Glomerular visceral epithelial cell (primary cell): Measurements from ENCODE around the gene MLLT3.
A peak's percentile ranks its signal among the peaks of the same experiment; 100 is the strongest.

Experiments
- DNase-seq: peaks from one replicate; pipeline ENCODE4 v3.0.0-alpha.2; 2016; ENCODE audit errors: extremely low spot score

Gene MLLT3

DNA sequence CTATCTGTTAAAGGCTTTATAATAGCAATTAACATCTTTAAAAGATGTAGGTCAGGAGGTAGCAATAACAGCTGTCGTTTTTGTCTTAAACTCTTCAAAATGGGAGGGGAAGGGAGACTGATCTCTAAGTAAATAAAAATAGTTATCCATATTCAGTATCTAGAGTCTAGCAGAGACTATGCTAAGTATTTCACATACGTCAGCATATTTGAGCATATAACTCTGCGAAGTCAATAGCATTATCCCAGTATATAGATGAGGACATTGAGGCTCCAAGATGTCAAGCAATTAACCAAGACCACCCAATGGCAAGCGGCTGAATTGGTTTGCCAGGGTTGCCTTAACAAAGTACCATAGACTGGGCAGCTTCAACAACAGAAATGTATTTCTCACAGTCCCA lies 316.8 kb downstream of the MLLT3 start:
- DNase-seq, result no peak

- DNase-seq, result no peak
Observed at GRCh38 chr9:20303996-20304395, 318.3 kb downstream of the MLLT3 start.

DNA sequence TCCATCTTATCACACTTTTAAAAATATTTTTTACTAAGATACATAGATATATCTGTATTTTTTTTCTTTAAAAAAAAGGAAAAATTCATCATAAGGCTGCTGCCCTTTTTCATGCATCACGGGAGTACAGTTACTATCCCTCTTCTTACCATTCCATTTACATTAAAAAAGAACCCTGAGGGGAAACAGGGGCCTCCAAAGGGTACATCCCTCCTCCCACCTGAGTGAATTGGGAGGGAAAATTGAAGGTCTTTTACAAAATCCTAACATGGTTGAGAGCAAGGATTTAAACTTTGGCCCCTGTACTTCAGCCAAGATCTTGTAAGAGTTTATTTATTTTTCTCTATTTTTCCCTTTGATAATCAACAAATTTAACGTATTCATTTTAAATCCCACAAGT lies 319.2 kb downstream of the MLLT3 start:
- no peak for DNase-seq

DNA sequence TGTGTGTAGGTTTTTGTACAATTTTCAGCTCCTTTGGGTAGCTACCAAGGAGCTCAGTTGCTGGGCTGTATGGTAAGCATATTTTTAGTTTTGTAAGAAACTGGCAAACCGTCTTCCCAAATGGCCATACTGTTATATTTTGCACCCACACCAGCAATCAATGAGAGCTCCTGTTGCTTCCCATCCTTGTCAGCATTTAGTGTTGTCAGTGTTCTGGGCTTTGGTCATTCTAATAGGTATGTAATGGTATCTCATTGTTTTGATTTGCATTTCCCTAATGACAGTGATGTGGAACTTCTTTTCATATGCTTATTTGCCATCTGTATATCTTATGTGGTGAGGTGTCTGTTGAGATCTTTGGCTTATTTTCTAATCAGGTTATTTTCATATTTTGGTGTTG lies 320.1 kb downstream of the MLLT3 start:
- no peak for DNase-seq

GRCh38 chr9:20300430-20301115 lies 321.7 kb downstream of the MLLT3 start:
- no peak for DNase-seq

GRCh38 chr9:20297646-20298084 lies 324.6 kb downstream of the MLLT3 start:
- DNase-seq, result peak; percentile 8

GRCh38 chr9:20295555-20295954 lies 326.7 kb downstream of the MLLT3 start:
- no peak for DNase-seq

GRCh38 chr9:20294046-20294750 lies 328.1 kb downstream of the MLLT3 start:
- no peak for DNase-seq

DNA sequence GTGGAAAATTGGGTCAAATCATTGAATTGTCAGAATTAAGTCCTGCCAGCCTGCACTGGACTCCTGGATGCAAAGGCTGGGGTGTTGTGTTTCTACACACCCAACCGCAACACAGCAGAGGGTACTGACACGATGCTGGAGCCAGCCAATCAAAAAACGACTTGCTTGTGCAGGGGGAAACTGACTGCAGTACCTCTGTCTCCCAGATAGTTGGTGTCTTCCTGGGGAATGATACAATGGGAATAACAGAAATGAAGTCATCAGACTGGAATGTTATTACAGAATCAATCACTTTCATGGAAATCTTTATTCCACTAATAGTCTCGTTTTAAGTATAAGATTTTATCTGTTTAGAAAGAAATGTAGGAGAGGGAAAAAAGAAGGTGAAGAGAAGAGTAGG lies 330.3 kb downstream of the MLLT3 start:
- peak; percentile 11 for DNase-seq
